Measurements from ENCODE around the gene USP3. TPM values are rescaled to one million over a fixed set of nuclear protein-coding genes. Genes with fewer than 3 reads are reported as not detected.
A peak's percentile ranks its signal among the peaks of the same experiment; 100 is the strongest.

Gene USP3
- total and polyA plus RNA-seq, 2 of the 13 experiments (the other 11 are each of a cell fraction or from before 2014, with no cell fraction given): 14.3 to 61.2 TPM

- TF ChIP-seq ZBED4 (CRISPR knock-in tag; IDR thresholded peaks at IDR 0.05; ENCODE audit: borderline replicate concordance) (no peak), ZNF788 (CRISPR knock-in tag; IDR thresholded peaks at IDR 0.05; ENCODE audit: borderline replicate concordance) (peak; percentile 21; the same call in 1 of the 2 replicates), GRHL1 (CRISPR knock-in tag; conservative IDR thresholded peaks at IDR 0.05) (no peak), ZNF225 (CRISPR knock-in tag; IDR thresholded peaks at IDR 0.05) (no peak), ZNF460 (CRISPR knock-in tag; IDR thresholded peaks at IDR 0.05; ENCODE audit: borderline replicate concordance) (no peak), GABPB1 (CRISPR knock-in tag; IDR thresholded peaks at IDR 0.05) (0 out of 2 replicates have a peak, but pooled peaks have one; percentile 7), NR0B2 (CRISPR knock-in tag; IDR thresholded peaks at IDR 0.05) (no peak), ATAD3A (CRISPR knock-in tag; IDR thresholded peaks at IDR 0.05) (no peak), ZNF224 (CRISPR knock-in tag; IDR thresholded peaks at IDR 0.05) (no peak), ZFX (CRISPR knock-in tag; IDR thresholded peaks at IDR 0.05; ENCODE audit: low read depth) (no peak; the same call in 1 of the 2 replicates), NFE2 (CRISPR knock-in tag; IDR thresholded peaks at IDR 0.05) (no peak), NFIC (IDR thresholded peaks at IDR 0.05; ENCODE audit: low read length) (no peak), ZSCAN21 (CRISPR knock-in tag; IDR thresholded peaks at IDR 0.05; ENCODE audit: borderline replicate concordance) (no peak), ASH2L (IDR thresholded peaks at IDR 0.05; ENCODE audit: insufficient read length, low read depth, low read length) (peak; percentile 64), NONO (IDR thresholded peaks at IDR 0.05) (no peak), NONO (CRISPR knock-in tag; conservative IDR thresholded peaks at IDR 0.05) (no peak), PAF1 (CRISPR knock-in tag; IDR thresholded peaks at IDR 0.05) (no peak), DR1 (CRISPR knock-in tag; IDR thresholded peaks at IDR 0.05) (no peak), ZNF710 (CRISPR knock-in tag; IDR thresholded peaks at IDR 0.05; ENCODE audit: borderline replicate concordance) (0 out of 2 replicates have a peak, but pooled peaks have one; percentile 17), TFDP1 (CRISPR knock-in tag; IDR thresholded peaks at IDR 0.05; ENCODE audit: borderline replicate concordance) (0 out of 2 replicates have a peak, but pooled peaks have one; percentile 25)
Measured at GRCh38 chr15:63601026-63601703, 96.8 kb downstream of the USP3 start (continued).

Measured in HepG2 (cell line).